ENCODE results near the gene P3H1.

- no peak for TF ChIP-seq POLR2A (IDR thresholded peaks at IDR 0.05)
- no peak for TF ChIP-seq CTCF (IDR thresholded peaks at IDR 0.05)
- no peak for TF ChIP-seq POLR2AphosphoS5 (IDR thresholded peaks at IDR 0.05)
- no peak for TF ChIP-seq EP300 (IDR thresholded peaks at IDR 0.05)
These were observed 20.3 kb downstream of the P3H1 start for GRCh38 chr1:42746436-42747105.
